Gastrocnemius medialis (tissue), 4 donors: ENCODE data around the gene TCTN2. TPM values are rescaled to one million over a fixed set of nuclear protein-coding genes. Genes with fewer than 3 reads are reported as not detected.

Source experiments
- ATAC-seq, 2 donors: fragments of 150-250 bp; one replicate each; pipeline ENCODE4 v1.9.1; 2016
- DNase-seq, 2 donors: peaks; one replicate each; pipeline ENCODE4 v3.0.0-alpha.2; 2019
- H3K27ac ChIP-seq, 4 donors: fragments of 200-600 bp; sonication (generic); 1 replicate in 1 of 4; 2 replicates in 3 of 4; pipeline ENCODE4 v1.5.1; 2016 to 2018; ENCODE audit warnings: mild to moderate bottlenecking in 2 of 4, moderate library complexity in 1 of 4
- H3K27me3 ChIP-seq, 3 donors: fragments of 200-600 bp; sonication (generic) in 2 of 3; 1 replicate in 1 of 3; 2 replicates in 2 of 3; pipeline versions ENCODE4 v1.5.1 to v1.6.0; 2016 to 2019; ENCODE audit warnings: mild to moderate bottlenecking in 1 of 3, moderate library complexity in 1 of 3
- H3K36me3 ChIP-seq, 2 donors: fragments of 200-600 bp; sonication (generic) in 1 of 2; one replicate each; pipeline ENCODE4 v1.5.1; 2017 to 2018
- H3K4me1 ChIP-seq, 2 donors: fragments of 200-600 bp; sonication (generic) in 1 of 2; one replicate each; pipeline ENCODE4 v1.5.1; 2016 to 2017; ENCODE audit warnings: mild to moderate bottlenecking in 2 of 2
- H3K4me3 ChIP-seq, 4 donors: fragments of 200-600 bp; sonication (generic) in 3 of 4; 1 replicate in 1 of 4; 2 replicates in 3 of 4; pipeline ENCODE4 v1.5.1; 2016 to 2019; ENCODE audit warnings: mild to moderate bottlenecking in 2 of 4
- H3K9me3 ChIP-seq, 3 donors: fragments of 200-600 bp; sonication (generic) in 2 of 3; 1 replicate in 1 of 3; 2 replicates in 2 of 3; pipeline ENCODE4 v1.5.1; 2016 to 2019
- POLR2A ChIP-seq, 2 donors: fragments of 450-650 bp; IDR thresholded peaks; one replicate each; pipeline ENCODE4 v1.6.1; 2017; ENCODE audit warnings: antibody characterized with exemption in 2 of 2, mild to moderate bottlenecking in 2 of 2, moderate library complexity in 2 of 2
- in situ Hi-C, 4 donors: fragments of 200-750 bp; cut with MboI; loops; one replicate each; pipeline versions ENCODE4 v1.15.0 to v1.8.0; 2017; ENCODE audit warnings: low sequenced_read_pairs in 4 of 4
- intact Hi-C: fragments of 100-400 bp; cut with DNase I; formaldehyde crosslinking; loops from one replicate; pipeline ENCODE4 v1.15.1; 2023; ENCODE audit warnings: low total_unique reads
- total RNA-seq, 4 donors: library from RNA; depleted of rRNA; stranded (reverse); fragments of >200 nt; gene quantifications; one replicate each; pipeline versions ENCODE4 v1.1.0 to v1.2.3, GENCODE V29; 2016
- TF ChIP-seq, protein P1 (sequence below), 5 experiments: fragments of 450-650 bp in 3 of 5; fragments of 200-600 bp in 2 of 5; sonication (generic) in 2 of 5; IDR thresholded peaks in 4 of 5; conservative IDR thresholded peaks in 1 of 5; 1 replicate in 4 of 5; 2 replicates in 1 of 5; pipeline ENCODE4 v1.5.1; 2016 to 2019; ENCODE audit warnings: antibody characterized with exemption in 5 of 5, mild to moderate bottlenecking in 3 of 5, moderate library complexity in 3 of 5

Gene TCTN2
- total RNA-seq, 4 donors from 2014 or later = 1.2 to 5.0 (median 1.6) TPM

- peaks cover 12% of the 10 kb centered on the region in 2 donors for H3K4me1 ChIP-seq
- H3K27ac ChIP-seq = peak overlapping the region; percentile 74 to 89 (median 84)
- no peaks in the 10 kb centered on the region for H3K27me3 ChIP-seq
- DNase-seq (no peak), ATAC-seq (no peak)
- no peak for TF ChIP-seq POLR2A (IDR thresholded peaks at IDR 0.05)
- TF ChIP-seq, protein P1, sequence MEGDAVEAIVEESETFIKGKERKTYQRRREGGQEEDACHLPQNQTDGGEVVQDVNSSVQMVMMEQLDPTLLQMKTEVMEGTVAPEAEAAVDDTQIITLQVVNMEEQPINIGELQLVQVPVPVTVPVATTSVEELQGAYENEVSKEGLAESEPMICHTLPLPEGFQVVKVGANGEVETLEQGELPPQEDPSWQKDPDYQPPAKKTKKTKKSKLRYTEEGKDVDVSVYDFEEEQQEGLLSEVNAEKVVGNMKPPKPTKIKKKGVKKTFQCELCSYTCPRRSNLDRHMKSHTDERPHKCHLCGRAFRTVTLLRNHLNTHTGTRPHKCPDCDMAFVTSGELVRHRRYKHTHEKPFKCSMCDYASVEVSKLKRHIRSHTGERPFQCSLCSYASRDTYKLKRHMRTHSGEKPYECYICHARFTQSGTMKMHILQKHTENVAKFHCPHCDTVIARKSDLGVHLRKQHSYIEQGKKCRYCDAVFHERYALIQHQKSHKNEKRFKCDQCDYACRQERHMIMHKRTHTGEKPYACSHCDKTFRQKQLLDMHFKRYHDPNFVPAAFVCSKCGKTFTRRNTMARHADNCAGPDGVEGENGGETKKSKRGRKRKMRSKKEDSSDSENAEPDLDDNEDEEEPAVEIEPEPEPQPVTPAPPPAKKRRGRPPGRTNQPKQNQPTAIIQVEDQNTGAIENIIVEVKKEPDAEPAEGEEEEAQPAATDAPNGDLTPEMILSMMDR (IDR thresholded peaks at IDR 0.05 in 4 of 5, conservative IDR thresholded peaks at IDR 0.05 in 1 of 5) = no peak
- intact Hi-C loops = loop anchor here (5.0 kb wide), 1 partner anchor 38 kb away; the partner anchor contains the start of gene TCTN2
- H3K4me3 ChIP-seq = peak overlapping the region; percentile 86 to 97 (median 95)
- H3K9me3 ChIP-seq = no peaks in the 10 kb centered on the region
- in situ Hi-C loops = loop anchor here in 1 of 4 donors (25.0 kb wide), 1 partner anchor 1122 kb away; the partner anchor contains the start of gene ZCCHC8
- H3K36me3 ChIP-seq = peaks cover 0 to 31% of the 10 kb centered on the region in 2 donors
Observed at GRCh38 chr12:123634142-123634561, 36.8 kb upstream of the TCTN2 start.

GRCh38 chr12:123643911-123644310 is 27.0 kb upstream of the TCTN2 start:
- Histone ChIP-seq H3K36me3 (peaks cover 0 to 63% of the 10 kb centered on the region in 2 donors), H3K27ac (no peak overlapping the region), H3K9me3 (no peaks in the 10 kb centered on the region), H3K4me1 (no peaks in the 10 kb centered on the region), H3K4me3 (no peak overlapping the region), H3K27me3 (no peaks in the 10 kb centered on the region)
- TF ChIP-seq POLR2A (IDR thresholded peaks at IDR 0.05) = no peak
- TF ChIP-seq, protein P1 (IDR thresholded peaks at IDR 0.05 in 4 of 5, conservative IDR thresholded peaks at IDR 0.05 in 1 of 5) = no peak
- intact Hi-C loops = no loop called here
- no peak for ATAC-seq
- DNase-seq = no peak
- in situ Hi-C loops = loop anchor here in 1 of 4 donors (25.0 kb wide), 1 partner anchor 1132 kb away; the partner anchor contains the start of gene ZCCHC8

- Histone ChIP-seq H3K4me1 (no peaks in the 10 kb centered on the region), H3K27me3 (no peaks in the 10 kb centered on the region), H3K4me3 (no peak overlapping the region), H3K36me3 (peaks cover 0 to 61% of the 10 kb centered on the region in 2 donors), H3K27ac (no peak overlapping the region), H3K9me3 (no peaks in the 10 kb centered on the region)
- in situ Hi-C loops (loop anchor here in 1 of 4 donors (25.0 kb wide), 1 partner anchor 1133 kb away; the partner anchor contains the start of gene ZCCHC8), intact Hi-C loops (no loop called here)
- ATAC-seq (no peak), DNase-seq (no peak)
- TF ChIP-seq, protein P1 (IDR thresholded peaks at IDR 0.05 in 4 of 5, conservative IDR thresholded peaks at IDR 0.05 in 1 of 5) = no peak
- no peak for TF ChIP-seq POLR2A (IDR thresholded peaks at IDR 0.05)
Observed at GRCh38 chr12:123645380-123645779, 25.5 kb upstream of the TCTN2 start.

GRCh38 chr12:123645878-123646277 is 25.0 kb upstream of the TCTN2 start:
- ATAC-seq = no peak
- no peak overlapping the region for H3K4me3 ChIP-seq
- no peak overlapping the region for H3K27ac ChIP-seq
- TF ChIP-seq, protein P1 (IDR thresholded peaks at IDR 0.05 in 4 of 5, conservative IDR thresholded peaks at IDR 0.05 in 1 of 5) = no peak
- TF ChIP-seq POLR2A (IDR thresholded peaks at IDR 0.05) = no peak
- H3K9me3 ChIP-seq = no peaks in the 10 kb centered on the region
- H3K27me3 ChIP-seq = no peaks in the 10 kb centered on the region
- no peak for DNase-seq
- in situ Hi-C loops (loop anchor here in 1 of 4 donors (25.0 kb wide), 1 partner anchor 1134 kb away; the partner anchor contains the start of gene ZCCHC8), intact Hi-C loops (no loop called here)
- peaks cover 0 to 65% of the 10 kb centered on the region in 2 donors for H3K36me3 ChIP-seq
- no peaks in the 10 kb centered on the region for H3K4me1 ChIP-seq
